NCI-H1436 (cell line): ENCODE results near the gene LIMK1.
"Not testable (repeated sequence)": the region's sequence is repeated elsewhere in the genome, so short reads cannot be mapped to it uniquely, and the experiment has no call there.

Experiments
- DNase-seq: peaks from one replicate; lab custom pipeline; 2025; lab: John Stamatoyannopoulos, UW

LIMK1 gene

GRCh38 chr7:74084722-74085578, 1.3 kb downstream of the LIMK1 start:
- no peak for DNase-seq

- no peak for DNase-seq
These were observed 4.3 kb downstream of the LIMK1 start for GRCh38 chr7:74087791-74088453.

GRCh38 chr7:74092321-74092963, 8.8 kb downstream of the LIMK1 start:
- no peak for DNase-seq

- no peak for DNase-seq
These were observed 9.4 kb downstream of the LIMK1 start for GRCh38 chr7:74092964-74093471.

- DNase-seq = peak; percentile 61
These were observed 10.1 kb downstream of the LIMK1 start for GRCh38 chr7:74093671-74094223.

GRCh38 chr7:74094224-74095101, 10.9 kb downstream of the LIMK1 start:
- DNase-seq = no peak

- DNase-seq = no peak
These were observed 11.5 kb downstream of the LIMK1 start for GRCh38 chr7:74095135-74095534.

GRCh38 chr7:74097937-74098614, 14.5 kb downstream of the LIMK1 start:
- DNase-seq = no peak

GRCh38 chr7:74099031-74099430, 15.4 kb downstream of the LIMK1 start:
- no peak for DNase-seq

- DNase-seq = peak; percentile 82
These were observed 17.6 kb downstream of the LIMK1 start for GRCh38 chr7:74101061-74101681.

- DNase-seq = no peak
These were observed 19.7 kb downstream of the LIMK1 start for GRCh38 chr7:74103219-74103772.

GRCh38 chr7:74104702-74105101, 21.1 kb downstream of the LIMK1 start:
- DNase-seq = no peak

GRCh38 chr7:74105992-74106391, 22.4 kb downstream of the LIMK1 start:
- no peak for DNase-seq

- DNase-seq = no peak
These were observed 23.2 kb downstream of the LIMK1 start for GRCh38 chr7:74106846-74107245.

- no peak for DNase-seq
These were observed 31.7 kb downstream of the LIMK1 start for GRCh38 chr7:74115326-74115725.

GRCh38 chr7:74116356-74116755, 32.8 kb downstream of the LIMK1 start:
- no peak for DNase-seq

- DNase-seq = no peak
These were observed 36.2 kb downstream of the LIMK1 start for GRCh38 chr7:74119831-74120230.

- DNase-seq = no peak
These were observed 38.0 kb downstream of the LIMK1 start for GRCh38 chr7:74121401-74122249.

GRCh38 chr7:74123892-74124291, 40.3 kb downstream of the LIMK1 start:
- DNase-seq = not testable (repeated sequence)
